Neuronal stem cell (in vitro differentiated cells): Measurements from ENCODE around the gene CEP57L1.

Experiments
- DNase-seq: peaks from one replicate; pipeline ENCODE4 v3.0.0-alpha.2; 2013; ENCODE audit warnings: low spot score
- H2AFZ ChIP-seq: one replicate; pipeline ENCODE4 v1.6.1; 2013; ENCODE audit warnings: mild to moderate bottlenecking, low read length, inconsistent platforms
- H2AK5ac ChIP-seq: 2 replicates; pipeline ENCODE4 v1.6.1; 2013; ENCODE audit warnings: low read depth, mild to moderate bottlenecking, inconsistent platforms, low read length, moderate library complexity, mixed read lengths
- H2BK120ac ChIP-seq: 2 replicates; pipeline ENCODE4 v1.6.1; 2013; ENCODE audit warnings: low read depth, mild to moderate bottlenecking, inconsistent platforms, low read length, moderate library complexity, mixed read lengths
- H2BK12ac ChIP-seq: one replicate; pipeline ENCODE4 v1.6.1; 2013; ENCODE audit warnings: low read length, inconsistent platforms
- H2BK15ac ChIP-seq: 2 replicates; pipeline ENCODE4 v1.6.1; 2013; ENCODE audit warnings: mild to moderate bottlenecking, low read length, inconsistent platforms, mixed read lengths
- H2BK5ac ChIP-seq: one replicate; pipeline ENCODE4 v1.6.1; 2013; ENCODE audit warnings: inconsistent platforms, mild to moderate bottlenecking, low read length, moderate library complexity
- H3K14ac ChIP-seq: one replicate; pipeline ENCODE4 v1.6.1; 2013; ENCODE audit warnings: low read length, inconsistent platforms
- H3K18ac ChIP-seq: 2 replicates; pipeline ENCODE4 v1.6.1; 2013; ENCODE audit warnings: low read length, inconsistent platforms
- H3K23ac ChIP-seq: 2 replicates; pipeline ENCODE4 v1.6.1; 2013; ENCODE audit warnings: low read depth, mild to moderate bottlenecking, mixed read lengths, low read length, inconsistent platforms; ENCODE audit not compliant: poor library complexity
- H3K27ac ChIP-seq: replicated peaks from 3 replicates; pipeline ENCODE4 v1.5.1; 2013; ENCODE audit warnings: low read length, inconsistent platforms
- H3K27me3 ChIP-seq, 3 experiments: 2 replicates each; pipeline ENCODE4 v1.6.1; 2013; ENCODE audit warnings: low read length in 3 of 3, mild to moderate bottlenecking in 2 of 3, inconsistent platforms in 1 of 3, low read depth in 1 of 3, mixed read lengths in 1 of 3, moderate library complexity in 1 of 3; ENCODE audit not compliant: control insufficient read depth in 3 of 3, insufficient read depth in 3 of 3
- H3K36me3 ChIP-seq, 2 donors: replicated peaks in 1 of 2; 2 replicates each; pipeline ENCODE4 v1.6.1; 2013; ENCODE audit warnings: low read length in 2 of 2; ENCODE audit not compliant: control insufficient read depth in 2 of 2, insufficient read depth in 2 of 2
- H3K4ac ChIP-seq: 2 replicates; pipeline ENCODE4 v1.6.1; 2013; ENCODE audit warnings: inconsistent platforms, mild to moderate bottlenecking, low read length, moderate library complexity
- H3K4me1 ChIP-seq, 2 donors: 1 replicate in 1 of 2; 2 replicates in 1 of 2; pipeline ENCODE4 v1.6.1; 2013; ENCODE audit warnings: low read length in 2 of 2, low read depth in 1 of 2; ENCODE audit not compliant: control insufficient read depth in 2 of 2, insufficient read depth in 1 of 2
- H3K4me2 ChIP-seq: one replicate; pipeline ENCODE4 v1.6.1; 2013; ENCODE audit warnings: mild to moderate bottlenecking, low read length, inconsistent platforms; ENCODE audit not compliant: insufficient read depth, poor library complexity, severe bottlenecking
- H3K4me3 ChIP-seq, 2 donors: 2 replicates each; pipeline ENCODE4 v1.5.1; 2013; ENCODE audit warnings: low read length in 2 of 2, mild to moderate bottlenecking in 2 of 2, inconsistent platforms in 1 of 2, moderate library complexity in 1 of 2
- H3K79me1 ChIP-seq: one replicate; pipeline ENCODE4 v1.6.1; 2013; ENCODE audit warnings: low read depth, mild to moderate bottlenecking, inconsistent platforms, low read length, moderate library complexity
- H3K9ac ChIP-seq: one replicate; pipeline ENCODE4 v1.6.1; 2013; ENCODE audit warnings: mild to moderate bottlenecking, low read depth, low read length, inconsistent platforms; ENCODE audit not compliant: poor library complexity
- H3K9me3 ChIP-seq, 2 donors: replicated peaks in 1 of 2; 2 replicates each; pipeline versions ENCODE3 to v1.6.1; 2013; ENCODE audit warnings: low read length in 2 of 2, mild to moderate bottlenecking in 2 of 2, inconsistent platforms in 1 of 2, low read depth in 1 of 2, mixed read lengths in 1 of 2, moderate library complexity in 1 of 2; ENCODE audit not compliant: control insufficient read depth in 2 of 2, insufficient read depth in 1 of 2
- H4K8ac ChIP-seq: one replicate; pipeline ENCODE4 v1.6.1; 2013; ENCODE audit warnings: low read depth, mild to moderate bottlenecking, inconsistent platforms, low read length, moderate library complexity
- H4K91ac ChIP-seq: one replicate; pipeline ENCODE4 v1.6.1; 2013; ENCODE audit warnings: low read length, low read depth, mild to moderate bottlenecking, inconsistent platforms; ENCODE audit not compliant: poor library complexity
- WGBS, 2 donors: extraction: QIAGEN DNeasy Blood & Tissue Kit; methylation state at CpG; one replicate each; pipeline ENCODE4 v1.1.7; 2013; ENCODE audit warnings: missing lambda C conversion rate in 2 of 2, mixed read lengths in 1 of 2; ENCODE audit not compliant: insufficient read length in 2 of 2, insufficient replicate concordance in 1 of 2; ENCODE audit errors: extremely low coverage in 2 of 2; 5-methylcytosine and 5-hydroxymethylcytosine counted together

Gene CEP57L1

GRCh38 chr6:109096208-109096607 is 901 bp downstream of the CEP57L1 start:
- no peak overlapping the region for H3K27ac ChIP-seq
- no peaks in the 10 kb centered on the region for H3K79me1 ChIP-seq
- no peak overlapping the region for H2BK15ac ChIP-seq
- no CpG with 5 or more reads among the region's 6 CpGs for WGBS, 2 donors
- H2AFZ ChIP-seq: peak overlapping the region; percentile 85
- no peak overlapping the region for H3K18ac ChIP-seq
- no peak overlapping the region for H4K8ac ChIP-seq
- H3K36me3 ChIP-seq: peaks cover 0 to 20% of the 10 kb centered on the region in 2 donors
- no peaks in the 10 kb centered on the region for H3K9me3 ChIP-seq
- no peak for DNase-seq
- peak overlapping the region in 1 of 2 donors; percentile 59 for H3K4me3 ChIP-seq
- H3K14ac ChIP-seq: no peak overlapping the region
- H3K27me3 ChIP-seq: no peaks in the 10 kb centered on the region
- H3K4me1 ChIP-seq: peaks cover 0 to 2% of the 10 kb centered on the region in 2 donors
- no peak overlapping the region for H2AK5ac ChIP-seq
- no peak overlapping the region for H2BK120ac ChIP-seq
- no peak overlapping the region for H2BK5ac ChIP-seq
- H3K9ac ChIP-seq: no peak overlapping the region
- H2BK12ac ChIP-seq: no peak overlapping the region
- H3K23ac ChIP-seq: no peak overlapping the region
- no peak overlapping the region for H3K4me2 ChIP-seq
- no peak overlapping the region for H4K91ac ChIP-seq
- no peak overlapping the region for H3K4ac ChIP-seq

DNA sequence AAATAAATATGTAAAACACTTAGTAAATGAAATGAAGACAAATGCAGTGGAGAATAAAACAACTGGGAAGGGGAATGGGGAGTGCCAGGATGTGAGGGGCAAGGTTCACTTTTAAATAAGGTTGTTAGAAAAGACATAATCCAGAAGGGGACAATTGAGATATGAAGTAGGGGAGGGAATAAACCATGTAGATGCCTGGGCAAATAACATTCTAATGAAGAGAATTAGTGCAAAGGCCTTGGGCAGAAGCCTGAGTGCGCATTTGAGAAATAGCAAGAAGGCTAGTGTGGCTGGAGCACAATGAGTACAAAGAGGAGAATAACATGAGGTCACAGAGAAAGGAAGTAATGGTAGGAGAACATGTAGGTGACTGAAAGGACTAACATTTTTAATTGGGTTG is 2.4 kb downstream of the CEP57L1 start:
- no peak for DNase-seq
- no peak overlapping the region for H3K4ac ChIP-seq
- H3K14ac ChIP-seq: no peak overlapping the region
- no peak overlapping the region for H2BK15ac ChIP-seq
- no peak overlapping the region for H2AK5ac ChIP-seq
- H2AFZ ChIP-seq: no peak overlapping the region
- H3K27me3 ChIP-seq: no peaks in the 10 kb centered on the region
- no peak overlapping the region for H3K18ac ChIP-seq
- H3K4me3 ChIP-seq: no peak overlapping the region
- H2BK120ac ChIP-seq: no peak overlapping the region
- peaks cover 0 to 2% of the 10 kb centered on the region in 2 donors for H3K4me1 ChIP-seq
- H3K36me3 ChIP-seq: peaks cover 0 to 26% of the 10 kb centered on the region in 2 donors
- no peak overlapping the region for H2BK12ac ChIP-seq
- no peak overlapping the region for H3K23ac ChIP-seq
- H4K91ac ChIP-seq: no peak overlapping the region
- no peak overlapping the region for H2BK5ac ChIP-seq
- no peaks in the 10 kb centered on the region for H3K79me1 ChIP-seq
- H3K4me2 ChIP-seq: no peak overlapping the region
- WGBS, 2 donors: no CpG with 5 or more reads among the region's 1 CpG
- no peak overlapping the region for H4K8ac ChIP-seq
- H3K9me3 ChIP-seq: no peaks in the 10 kb centered on the region
- no peak overlapping the region for H3K27ac ChIP-seq
- no peak overlapping the region for H3K9ac ChIP-seq

- H3K27me3 ChIP-seq: no peaks in the 10 kb centered on the region
- H3K4me2 ChIP-seq: no peak overlapping the region
- H2BK12ac ChIP-seq: no peak overlapping the region
- no CpG with 5 or more reads among the region's 1 CpG for WGBS, 2 donors
- no peak overlapping the region for H2AFZ ChIP-seq
- H3K9me3 ChIP-seq: peaks cover 0 to 6% of the 10 kb centered on the region in 2 donors
- H4K91ac ChIP-seq: no peak overlapping the region
- H3K36me3 ChIP-seq: peaks cover 0 to 26% of the 10 kb centered on the region in 2 donors
- no peak overlapping the region for H2AK5ac ChIP-seq
- H3K79me1 ChIP-seq: peaks cover 1% of the 10 kb centered on the region
- no peak overlapping the region for H3K27ac ChIP-seq
- H3K4me1 ChIP-seq: no peaks in the 10 kb centered on the region
- DNase-seq: no peak
- no peak overlapping the region for H4K8ac ChIP-seq
- no peak overlapping the region for H3K18ac ChIP-seq
- no peak overlapping the region for H2BK15ac ChIP-seq
- H3K9ac ChIP-seq: no peak overlapping the region
- H3K14ac ChIP-seq: no peak overlapping the region
- no peak overlapping the region for H3K4ac ChIP-seq
- no peak overlapping the region for H3K4me3 ChIP-seq
- no peak overlapping the region for H2BK5ac ChIP-seq
- no peak overlapping the region for H2BK120ac ChIP-seq
- H3K23ac ChIP-seq: no peak overlapping the region
Measured at GRCh38 chr6:109102762-109103161, 7.5 kb downstream of the CEP57L1 start.

DNA sequence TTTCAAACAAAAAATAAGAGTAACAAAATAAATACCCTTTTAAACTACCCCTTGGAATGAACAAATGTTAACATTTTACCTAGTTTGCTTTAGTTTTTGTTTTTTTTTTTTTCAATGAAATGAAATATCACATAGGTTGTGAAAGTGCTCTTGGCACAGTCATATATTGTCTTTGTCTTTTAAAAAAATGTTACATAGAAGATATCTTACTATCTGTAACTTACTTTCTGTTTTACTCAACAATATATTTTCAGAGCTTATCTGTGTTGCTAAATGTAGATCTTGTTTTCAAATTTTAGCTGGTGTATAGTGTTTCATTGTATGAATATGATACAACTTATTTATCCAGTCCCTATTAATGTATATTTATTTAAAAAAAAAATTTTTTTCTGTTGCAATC is 8.6 kb downstream of the CEP57L1 start:
- no peak for DNase-seq
- no peak overlapping the region for H3K4ac ChIP-seq
- H2AK5ac ChIP-seq: no peak overlapping the region
- no peak overlapping the region for H3K4me2 ChIP-seq
- no peak overlapping the region for H2AFZ ChIP-seq
- peaks cover 1% of the 10 kb centered on the region for H3K79me1 ChIP-seq
- H3K36me3 ChIP-seq: peaks cover 0 to 23% of the 10 kb centered on the region in 2 donors
- H3K23ac ChIP-seq: no peak overlapping the region
- H4K91ac ChIP-seq: no peak overlapping the region
- H4K8ac ChIP-seq: no peak overlapping the region
- no peak overlapping the region for H3K14ac ChIP-seq
- H3K27me3 ChIP-seq: no peaks in the 10 kb centered on the region
- no peak overlapping the region for H3K18ac ChIP-seq
- H3K4me1 ChIP-seq: no peaks in the 10 kb centered on the region
- no peak overlapping the region for H2BK5ac ChIP-seq
- H3K4me3 ChIP-seq: no peak overlapping the region
- H3K27ac ChIP-seq: no peak overlapping the region
- H3K9me3 ChIP-seq: peaks cover 0 to 6% of the 10 kb centered on the region in 2 donors
- H2BK15ac ChIP-seq: no peak overlapping the region
- H3K9ac ChIP-seq: no peak overlapping the region
- no peak overlapping the region for H2BK12ac ChIP-seq
- no peak overlapping the region for H2BK120ac ChIP-seq
